GM12801 (cell line): ENCODE measurements around the gene SHISA7.
"Not testable (repeated sequence)": the region's sequence is repeated elsewhere in the genome, so short reads cannot be mapped to it uniquely, and the experiment has no call there.

ENCODE experiments used
- CTCF ChIP-seq: IDR thresholded peaks from one replicate; pipeline ENCODE4 v1.5.1; 2011; ENCODE audit warnings: control low read depth; ENCODE audit not compliant: insufficient read length; ENCODE audit errors: extremely low read depth

Gene SHISA7

DNA sequence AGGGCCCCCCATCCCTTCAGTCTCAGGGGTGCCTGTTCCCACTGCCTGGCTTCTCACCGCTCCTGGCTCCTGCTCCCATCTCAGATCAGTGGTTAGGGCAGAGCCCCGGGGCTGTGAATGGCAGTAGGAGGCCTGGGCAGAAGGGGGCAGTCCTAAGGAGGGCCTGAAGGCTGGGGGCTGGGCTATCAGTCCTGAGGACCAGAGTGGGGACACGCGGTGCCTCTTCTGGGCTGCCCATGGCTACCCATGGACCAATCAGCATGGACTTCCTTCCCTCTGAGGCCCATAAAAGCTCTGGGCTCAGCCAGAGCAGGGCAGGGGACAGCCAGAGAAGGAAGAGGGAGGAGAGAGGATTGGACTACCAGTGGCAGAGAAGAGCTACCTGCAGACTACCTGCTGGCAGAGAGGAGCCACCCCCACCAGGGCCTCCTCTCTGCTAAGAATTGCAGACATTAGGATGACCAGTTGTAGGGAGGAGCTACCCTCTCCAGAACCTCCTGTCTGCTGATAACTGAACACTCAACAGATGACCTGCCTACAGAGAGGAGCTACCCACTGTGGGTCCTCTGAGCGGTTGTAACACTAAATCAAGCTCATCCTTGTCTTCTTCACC lies 23.4 kb downstream of the SHISA7 start:
- no peak for TF ChIP-seq CTCF

DNA sequence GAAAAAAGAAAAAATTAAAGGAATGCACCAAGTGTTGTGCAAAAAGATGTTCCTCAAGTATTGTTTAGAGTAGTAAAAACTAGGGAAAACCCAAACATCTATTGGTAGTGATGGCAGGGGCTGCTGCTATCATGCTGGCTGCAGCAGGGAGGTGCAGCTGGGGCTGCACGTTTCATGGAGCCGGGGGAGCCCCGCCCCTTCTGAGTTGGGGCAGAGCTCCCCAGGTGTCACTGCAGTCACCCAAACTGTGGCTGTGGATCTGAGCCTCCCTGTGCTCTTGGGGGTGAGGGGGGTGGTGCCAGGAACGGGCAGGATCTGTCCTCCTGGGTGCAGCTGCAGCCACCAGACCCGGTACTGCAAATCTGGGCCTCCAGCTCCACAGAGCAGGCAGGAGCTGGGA lies 24.0 kb downstream of the SHISA7 start:
- TF ChIP-seq CTCF, result no peak

DNA sequence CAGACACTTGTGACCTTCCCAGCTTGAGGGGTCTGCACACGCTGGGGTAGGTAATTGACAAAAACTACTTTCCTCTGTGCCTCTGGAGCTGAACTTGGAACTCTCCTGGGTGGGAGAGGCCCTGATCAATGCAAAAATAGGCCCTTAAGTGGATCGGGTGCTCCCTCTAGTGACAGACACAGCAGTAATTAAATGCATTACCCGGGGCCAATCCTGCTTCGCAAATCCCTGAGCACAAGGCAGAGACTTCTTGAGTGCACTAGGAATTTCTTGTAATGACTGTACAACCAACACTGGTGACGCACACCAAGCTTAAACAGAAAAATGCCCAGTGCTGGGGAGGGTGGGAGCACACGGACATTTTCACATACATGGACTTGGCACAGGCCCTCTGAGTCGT lies 24.9 kb downstream of the SHISA7 start:
- no peak for TF ChIP-seq CTCF

- no peak for TF ChIP-seq CTCF
Measured at GRCh38 chr19:55410168-55410567, 32.9 kb downstream of the SHISA7 start.

- no peak for TF ChIP-seq CTCF
Measured at GRCh38 chr19:55408533-55408872, 34.6 kb downstream of the SHISA7 start.

DNA sequence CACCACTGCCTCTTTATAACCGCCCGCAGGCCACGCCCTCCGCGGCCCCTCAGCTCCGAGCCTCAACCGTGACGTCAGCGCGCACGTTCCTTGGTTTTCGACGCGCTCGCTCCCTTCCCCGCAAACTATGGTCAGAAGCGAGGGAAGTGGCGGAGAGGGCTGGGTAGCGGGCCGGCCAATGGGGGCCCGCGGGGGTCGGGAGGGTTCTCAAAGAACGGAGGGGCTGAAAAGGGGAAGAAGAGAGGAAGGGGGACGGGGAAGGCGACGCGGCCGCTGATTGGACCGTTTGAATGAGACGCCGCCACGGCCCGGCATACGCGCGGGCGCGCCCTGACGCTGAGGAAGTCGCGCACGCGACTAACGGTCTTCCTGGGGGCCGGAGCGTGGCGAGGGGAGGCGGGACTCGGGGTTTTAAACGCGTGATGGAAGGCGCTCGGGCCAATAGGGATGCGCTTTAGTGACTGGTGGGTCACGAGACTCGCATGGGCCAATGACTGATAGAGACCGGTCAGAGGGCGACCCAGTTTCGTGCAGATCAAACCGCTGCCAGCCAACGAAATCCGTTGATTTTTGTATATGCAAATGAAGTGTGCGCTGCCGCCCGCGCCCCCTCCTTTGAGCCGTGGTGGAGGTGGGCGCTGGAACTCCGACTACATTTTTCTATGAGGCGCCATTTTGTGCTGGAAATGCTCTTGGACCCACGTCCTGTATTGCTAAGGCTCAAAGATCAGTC lies 35.1 kb downstream of the SHISA7 start:
- TF ChIP-seq CTCF, result no peak

DNA sequence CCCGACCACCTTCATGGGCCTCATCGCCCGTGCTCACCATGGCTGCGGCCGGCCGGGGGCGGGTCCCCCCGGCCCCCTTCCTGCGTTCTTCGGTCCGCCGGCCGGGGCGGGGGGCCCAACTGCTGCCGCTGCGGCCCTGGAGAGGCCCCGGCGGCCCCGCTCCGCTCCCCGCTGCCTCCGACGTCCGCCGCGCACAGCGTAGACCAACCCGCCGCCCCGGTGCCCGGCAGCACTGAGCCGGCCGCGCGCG lies 35.6 kb downstream of the SHISA7 start, which contains the start of gene UBE2S:
Gene UBE2S (minus strand): TSS at position 239 of the 250 bp plus-strand sequence. CDS start 199 bp downstream, at position 40.
- not testable (repeated sequence) for TF ChIP-seq CTCF
